HG03175 (cell line): ENCODE results near the gene FANCG.

Experiments
- ATAC-seq: cut with Tn5 transposase; IDR thresholded peaks from one replicate; pipeline ENCODE4 v1.9.1; 2021; ENCODE audit warnings: mild to moderate bottlenecking, moderate library complexity; ENCODE audit not compliant: unreplicated experiment

FANCG gene

GRCh38 chr9:35067056-35067455 is 12.7 kb downstream of the FANCG start:
- no peak for ATAC-seq

- no peak for ATAC-seq
These were observed 19.1 kb downstream of the FANCG start for GRCh38 chr9:35060548-35061207.

- no peak for ATAC-seq
These were observed 20.3 kb downstream of the FANCG start for GRCh38 chr9:35059438-35059837.

- no peak for ATAC-seq
These were observed 22.5 kb downstream of the FANCG start for GRCh38 chr9:35057271-35057620.

- ATAC-seq, result no peak
These were observed 23.0 kb downstream of the FANCG start for GRCh38 chr9:35056571-35057270.

- no peak for ATAC-seq
These were observed 24.7 kb downstream of the FANCG start for GRCh38 chr9:35054871-35055644.

GRCh38 chr9:35054185-35054835 is 25.4 kb downstream of the FANCG start:
- ATAC-seq, result no peak

- ATAC-seq, result no peak
These were observed 28.4 kb downstream of the FANCG start for GRCh38 chr9:35051069-35051967.

GRCh38 chr9:35048511-35048910 is 31.2 kb downstream of the FANCG start:
- ATAC-seq, result no peak

- ATAC-seq, result no peak
These were observed 35.7 kb downstream of the FANCG start for GRCh38 chr9:35044071-35044470.

- ATAC-seq, result no peak
These were observed 36.7 kb downstream of the FANCG start for GRCh38 chr9:35042891-35043545.

- ATAC-seq, result no peak
These were observed 37.6 kb downstream of the FANCG start for GRCh38 chr9:35042081-35042604.

- no peak for ATAC-seq
These were observed 43.7 kb downstream of the FANCG start for GRCh38 chr9:35035851-35036701.

- no peak for ATAC-seq
These were observed 46.6 kb downstream of the FANCG start for GRCh38 chr9:35033101-35033500.

- ATAC-seq, result no peak
These were observed 49.9 kb downstream of the FANCG start for GRCh38 chr9:35029852-35030251.

- no peak for ATAC-seq
These were observed 50.5 kb downstream of the FANCG start for GRCh38 chr9:35029241-35029640.

GRCh38 chr9:35028341-35028740 is 51.4 kb downstream of the FANCG start:
- ATAC-seq, result no peak

GRCh38 chr9:35027860-35028259 is 51.9 kb downstream of the FANCG start:
- no peak for ATAC-seq

GRCh38 chr9:35027374-35027773 is 52.4 kb downstream of the FANCG start:
- no peak for ATAC-seq
